ENCODE data around the gene POLDIP2.

- TF ChIP-seq, protein P1, sequence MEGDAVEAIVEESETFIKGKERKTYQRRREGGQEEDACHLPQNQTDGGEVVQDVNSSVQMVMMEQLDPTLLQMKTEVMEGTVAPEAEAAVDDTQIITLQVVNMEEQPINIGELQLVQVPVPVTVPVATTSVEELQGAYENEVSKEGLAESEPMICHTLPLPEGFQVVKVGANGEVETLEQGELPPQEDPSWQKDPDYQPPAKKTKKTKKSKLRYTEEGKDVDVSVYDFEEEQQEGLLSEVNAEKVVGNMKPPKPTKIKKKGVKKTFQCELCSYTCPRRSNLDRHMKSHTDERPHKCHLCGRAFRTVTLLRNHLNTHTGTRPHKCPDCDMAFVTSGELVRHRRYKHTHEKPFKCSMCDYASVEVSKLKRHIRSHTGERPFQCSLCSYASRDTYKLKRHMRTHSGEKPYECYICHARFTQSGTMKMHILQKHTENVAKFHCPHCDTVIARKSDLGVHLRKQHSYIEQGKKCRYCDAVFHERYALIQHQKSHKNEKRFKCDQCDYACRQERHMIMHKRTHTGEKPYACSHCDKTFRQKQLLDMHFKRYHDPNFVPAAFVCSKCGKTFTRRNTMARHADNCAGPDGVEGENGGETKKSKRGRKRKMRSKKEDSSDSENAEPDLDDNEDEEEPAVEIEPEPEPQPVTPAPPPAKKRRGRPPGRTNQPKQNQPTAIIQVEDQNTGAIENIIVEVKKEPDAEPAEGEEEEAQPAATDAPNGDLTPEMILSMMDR (IDR thresholded peaks at IDR 0.05; ENCODE audit: extremely low read depth in 1 of 2, insufficient read depth in 1 of 2, low read depth in 1 of 2, low read length in 2 of 2): no peak
- TF ChIP-seq POLR2A (IDR thresholded peaks at IDR 0.05; ENCODE audit: low read depth, low read length): no peak
- TF ChIP-seq EZH2 (IDR thresholded peaks at IDR 0.05; ENCODE audit: borderline replicate concordance, low read depth, low read length, severe bottlenecking): no peak
- TF ChIP-seq POLR2AphosphoS5 (IDR thresholded peaks at IDR 0.05; ENCODE audit: insufficient read depth, low read depth, low read length): no peak
- no peak for TF ChIP-seq JUN (IDR thresholded peaks at IDR 0.05; ENCODE audit: borderline replicate concordance, insufficient read depth, insufficient read length, low read depth)
- no peak for TF ChIP-seq MAX (IDR thresholded peaks at IDR 0.05; ENCODE audit: insufficient read depth, insufficient read length)
- no peak for TF ChIP-seq MYC (IDR thresholded peaks at IDR 0.05; ENCODE audit: low read depth, low read length)
- TF ChIP-seq FOS (IDR thresholded peaks at IDR 0.05; ENCODE audit: borderline replicate concordance, insufficient read depth, low read length): no peak
Measured at GRCh38 chr17:28344435-28344901, 12.9 kb downstream of the POLDIP2 start.

Measured in endothelial cell of umbilical vein (primary cell).